ENCODE results near the gene PIGP.
"Not testable (repeated sequence)": the region's sequence is repeated elsewhere in the genome, so short reads cannot be mapped to it uniquely, and the experiment has no call there.

PIGP gene

DNA sequence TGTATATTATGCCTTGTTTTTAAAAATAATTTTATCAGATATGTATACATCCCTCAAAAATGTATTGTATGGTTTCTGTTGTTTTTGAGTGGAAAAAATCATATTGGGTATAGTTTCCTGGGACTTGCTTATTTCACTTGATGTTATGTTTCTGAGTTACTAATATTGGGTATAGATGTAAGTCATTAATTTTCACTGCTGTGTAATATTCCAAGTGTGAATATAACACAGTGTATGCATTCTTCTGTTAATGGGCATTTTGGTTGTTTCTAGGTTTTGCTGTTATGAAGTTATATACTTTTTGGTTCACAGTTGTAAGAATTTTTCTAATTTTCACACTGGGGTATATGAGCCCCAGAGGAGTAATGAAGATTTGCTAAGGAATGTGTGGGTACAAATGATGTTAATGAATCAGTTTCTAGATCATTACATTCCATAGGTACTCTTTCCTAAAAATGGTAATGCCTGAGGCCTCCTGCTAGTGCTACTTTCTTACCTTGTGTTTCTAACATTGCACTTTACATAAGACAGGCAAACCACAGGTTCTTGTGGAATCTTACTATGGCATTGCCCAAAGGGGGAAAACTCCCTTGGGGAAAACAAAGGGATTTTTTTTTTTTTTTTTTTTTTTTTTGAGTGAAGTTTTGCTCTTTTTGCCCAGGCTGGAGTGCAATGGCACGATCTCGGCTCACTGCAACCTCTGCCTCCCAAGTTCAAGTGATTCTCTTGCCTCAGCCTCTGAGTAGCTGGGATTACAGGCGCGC, 3.4 kb upstream of the PIGP start:
- no peak for DNase-seq (ENCODE audit: low read depth)

- no peak for DNase-seq (ENCODE audit: low read depth)
Measured at GRCh38 chr21:37075214-37075770, 2.4 kb upstream of the PIGP start.

DNA sequence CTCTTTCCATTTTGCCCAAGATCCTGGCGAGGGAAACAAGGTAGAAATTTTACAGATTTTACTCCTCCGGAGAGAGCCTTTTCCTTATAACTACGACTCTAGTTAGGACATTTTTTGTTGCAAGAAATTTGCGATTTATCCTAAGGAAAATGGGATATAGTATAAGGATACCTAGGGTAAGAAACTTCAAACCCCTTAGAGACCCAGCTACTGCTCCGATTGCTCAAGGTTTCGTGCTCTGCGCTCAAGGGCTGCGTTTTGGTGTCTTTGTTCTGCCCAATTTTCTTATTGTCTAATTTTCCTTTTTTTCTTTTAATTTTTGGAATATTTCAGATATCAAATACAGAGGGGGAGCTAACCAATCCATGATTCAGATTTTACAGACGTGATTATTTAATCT, 1.7 kb upstream of the PIGP start:
- no peak for DNase-seq (ENCODE audit: low read depth)

GRCh38 chr21:37074197-37074510, 1.3 kb upstream of the PIGP start:
- DNase-seq (ENCODE audit: low read depth), result no peak

DNA sequence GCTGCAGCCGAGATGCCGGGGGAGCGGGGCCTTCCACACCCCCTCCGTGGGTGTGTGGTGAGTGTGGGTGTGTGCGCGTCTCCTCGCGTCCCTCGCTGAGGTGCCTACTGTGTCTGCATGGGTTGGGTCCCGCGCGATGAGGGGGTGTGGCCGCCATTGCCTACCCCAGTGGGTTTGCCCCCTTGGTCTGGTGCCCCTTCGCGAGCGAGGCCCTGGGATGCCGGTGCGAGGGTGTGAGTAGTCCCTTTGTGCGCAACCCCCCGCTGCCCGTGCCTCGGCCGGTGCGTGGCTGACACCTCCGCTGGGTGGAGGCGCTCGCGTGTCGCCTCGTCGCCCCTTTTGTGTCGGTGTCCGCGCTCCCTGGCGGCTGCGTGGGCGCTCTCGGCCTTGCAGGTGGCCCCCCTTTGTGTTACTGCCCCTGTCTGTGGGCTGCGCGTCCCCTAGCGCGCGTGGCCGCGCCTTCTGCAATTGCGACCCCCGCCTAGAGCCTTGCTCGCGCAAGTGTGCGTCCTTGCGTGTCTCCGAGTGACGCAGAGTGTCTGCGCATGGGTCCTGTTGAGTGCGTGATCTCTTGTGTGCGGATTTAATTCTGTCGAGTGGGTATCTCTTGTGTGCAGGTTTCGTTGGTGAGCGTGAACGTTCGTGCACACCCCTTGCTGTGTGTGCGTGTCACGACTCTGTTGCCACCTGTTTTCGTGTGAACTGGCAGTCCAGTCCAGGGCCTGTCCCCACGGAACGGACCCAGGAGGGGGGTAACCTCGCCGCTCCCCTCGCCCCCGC, 736 bp upstream of the PIGP start:
- peak; percentile 66 for DNase-seq (ENCODE audit: low read depth)

- peak; percentile 61 for DNase-seq (ENCODE audit: low read depth)
Measured at GRCh38 chr21:37072274-37072987, 440 bp downstream of the PIGP start.

DNA sequence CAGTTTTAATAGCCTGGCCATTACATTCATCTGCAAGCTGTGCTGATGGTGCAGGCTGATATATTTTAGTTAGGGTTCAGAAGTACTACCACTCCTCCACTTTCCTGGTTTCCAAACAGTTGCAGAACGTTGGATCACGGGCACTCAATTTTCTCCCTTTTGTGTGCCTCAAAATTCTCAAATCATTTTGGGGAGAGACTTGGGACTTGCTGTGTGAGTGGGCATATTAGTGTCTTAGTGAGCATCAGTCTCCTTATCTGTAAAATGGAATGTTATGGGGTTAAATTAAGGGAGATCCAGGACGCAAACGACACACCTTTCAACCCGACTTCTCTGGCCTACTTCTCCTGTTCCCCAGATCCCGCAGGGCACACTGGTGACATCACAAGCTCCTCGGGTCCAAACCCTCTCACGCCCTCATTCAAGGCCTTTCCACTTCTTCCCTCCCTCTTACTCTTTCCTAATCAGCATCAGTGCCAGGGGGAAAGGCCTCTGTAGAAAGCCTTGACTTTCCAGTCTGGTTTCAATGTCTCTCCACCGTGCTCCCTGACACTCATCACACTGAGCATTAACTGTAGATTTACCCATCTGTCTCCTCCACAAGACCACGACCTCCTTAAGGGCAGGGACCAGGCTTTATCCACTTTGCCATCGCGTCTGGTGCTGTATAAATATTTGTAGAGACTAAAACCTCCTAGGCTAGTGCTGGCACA, 1.2 kb downstream of the PIGP start:
- DNase-seq (ENCODE audit: low read depth), result no peak

GRCh38 chr21:37065561-37066177, 7.2 kb downstream of the PIGP start:
- DNase-seq (ENCODE audit: low read depth), result no peak

DNA sequence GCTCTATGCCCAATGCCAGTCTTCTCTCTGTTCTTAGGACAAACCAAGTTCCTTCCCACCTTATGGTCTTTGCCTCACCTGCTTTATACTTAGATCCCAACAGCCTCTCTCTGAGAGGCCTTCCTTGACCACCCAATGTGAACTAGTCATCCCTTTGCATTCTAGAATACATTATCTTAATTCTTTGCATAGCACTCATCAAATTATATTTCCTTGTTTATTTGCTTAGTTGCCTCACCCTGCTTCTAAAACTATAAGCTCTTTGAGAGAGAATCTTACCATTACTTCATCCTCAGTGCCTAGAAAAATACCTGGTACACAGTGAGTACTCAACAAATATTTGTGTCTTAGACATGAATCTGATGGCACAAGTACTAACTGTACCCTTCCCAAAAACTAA, 8.0 kb downstream of the PIGP start:
- no peak for DNase-seq (ENCODE audit: low read depth)

DNA sequence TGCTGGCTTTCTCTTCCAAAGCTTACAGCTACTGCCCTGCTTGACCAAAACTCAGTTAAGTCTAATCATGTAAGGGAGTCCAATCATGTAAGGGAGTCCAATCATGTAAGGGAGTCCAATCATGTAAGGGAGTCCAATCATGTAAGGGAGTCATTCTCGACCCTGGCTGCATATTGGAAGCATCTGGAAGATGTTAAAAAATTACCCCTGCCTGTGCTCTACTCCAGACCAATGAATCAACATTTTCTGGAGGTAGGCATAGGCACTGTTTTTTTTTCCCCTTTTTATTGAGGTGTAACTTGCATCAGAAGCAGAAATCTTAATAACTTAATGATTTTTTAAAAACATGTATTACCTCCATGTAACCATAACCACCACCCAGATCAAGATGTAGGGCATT, 9.4 kb downstream of the PIGP start:
- DNase-seq (ENCODE audit: low read depth), result no peak

DNA sequence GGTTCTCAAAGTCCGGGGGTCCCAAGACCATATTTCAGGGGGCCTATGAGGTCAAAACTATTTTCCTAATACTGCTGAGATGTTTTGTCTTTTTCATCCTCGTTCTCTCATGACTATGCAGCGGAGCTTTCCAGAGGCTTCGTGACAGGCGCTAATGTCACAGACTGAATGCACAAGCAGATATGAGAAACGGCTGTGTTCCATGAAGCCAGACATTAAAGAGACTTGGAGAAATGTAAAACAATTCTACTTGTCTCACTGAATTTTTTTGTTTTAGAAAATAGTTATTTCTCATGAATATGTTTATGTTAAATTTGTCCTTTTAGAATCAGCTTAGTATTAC, 10.3 kb downstream of the PIGP start:
- no peak for DNase-seq (ENCODE audit: low read depth)

DNA sequence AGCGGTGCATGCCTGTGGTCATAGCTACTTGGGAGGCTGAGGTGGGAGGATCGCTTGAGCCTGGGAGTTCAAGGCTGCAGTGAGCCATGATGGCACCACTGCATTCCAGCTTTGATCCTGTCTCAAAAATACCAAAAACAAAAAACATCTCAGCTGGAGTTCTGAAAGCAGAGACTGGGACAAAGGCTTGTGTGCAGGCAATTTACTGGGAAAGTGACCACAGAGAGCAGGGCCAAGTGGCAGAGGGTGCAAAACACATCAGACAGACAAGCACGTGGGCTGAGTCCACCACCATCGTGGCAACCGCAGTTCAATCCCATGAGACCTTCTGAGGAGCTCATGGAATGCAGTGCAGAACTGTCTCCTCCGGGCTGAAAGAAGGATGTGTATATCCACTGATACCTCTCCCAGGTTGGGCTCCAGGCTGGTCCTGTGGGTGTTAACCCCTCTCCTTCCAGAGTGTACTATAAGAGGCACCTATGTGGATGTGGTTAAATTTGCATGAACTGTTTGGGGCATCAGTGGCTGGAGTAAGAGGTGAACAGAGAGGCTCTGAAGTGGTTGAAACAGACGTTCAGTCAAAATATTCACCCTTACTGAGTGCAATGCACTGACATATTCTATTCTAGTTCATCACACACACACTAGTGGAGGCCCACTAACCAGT, 10.8 kb downstream of the PIGP start:
- DNase-seq (ENCODE audit: low read depth), result no peak

DNA sequence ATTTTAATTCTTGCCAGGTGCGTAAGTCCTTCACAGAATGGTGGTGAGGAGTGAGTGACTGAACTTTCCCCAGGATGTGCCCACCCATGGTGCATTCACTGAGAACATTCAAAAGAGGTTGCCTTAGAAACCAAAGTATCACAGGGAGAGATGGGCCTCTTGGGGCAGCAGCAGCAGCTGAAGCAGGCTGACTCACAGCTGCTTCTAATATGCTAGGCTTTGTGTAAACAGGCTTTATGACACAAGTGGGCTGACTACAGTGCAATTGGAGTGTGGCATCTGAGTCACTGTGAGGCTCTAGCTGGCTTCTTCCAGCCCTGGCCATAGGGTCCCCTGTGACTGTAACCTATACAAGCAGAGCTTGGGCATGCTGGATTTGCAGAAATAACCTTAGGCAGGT, 12.6 kb downstream of the PIGP start:
- DNase-seq (ENCODE audit: low read depth), result no peak

- no peak for DNase-seq (ENCODE audit: low read depth)
Measured at GRCh38 chr21:37059181-37059580, 13.7 kb downstream of the PIGP start.

- no peak for DNase-seq (ENCODE audit: low read depth)
Measured at GRCh38 chr21:37058261-37058660, 14.6 kb downstream of the PIGP start.

- no peak for DNase-seq (ENCODE audit: low read depth)
Measured at GRCh38 chr21:37057614-37058013, 15.3 kb downstream of the PIGP start.

DNA sequence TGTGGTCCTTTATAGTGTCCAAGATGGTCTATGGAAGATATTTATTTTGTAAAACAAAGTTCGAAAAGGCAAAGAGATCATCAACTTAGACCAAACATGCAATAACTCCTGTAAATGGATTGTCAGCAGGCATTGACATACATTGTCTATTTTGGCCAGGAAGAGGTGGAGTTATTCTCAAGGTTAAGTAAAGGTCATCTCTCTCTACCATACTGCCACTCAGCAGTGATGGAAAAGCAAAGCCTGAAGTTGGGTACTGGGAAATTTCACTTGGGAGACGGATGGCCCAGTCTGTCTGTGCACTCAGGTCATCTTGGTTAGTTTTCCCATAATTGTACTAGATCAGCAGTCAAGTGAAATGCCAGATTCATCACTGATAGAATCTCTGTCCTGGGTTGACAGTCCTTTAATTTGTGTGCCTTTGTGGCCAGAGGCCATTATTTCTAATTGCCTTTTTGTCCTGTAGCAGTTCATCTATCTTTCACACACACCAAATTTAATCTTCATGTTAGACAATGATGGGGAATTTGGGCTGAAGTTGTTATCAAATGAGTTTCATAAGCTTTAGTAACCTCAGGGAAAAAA, 17.5 kb downstream of the PIGP start:
- no peak for DNase-seq (ENCODE audit: low read depth)

DNA sequence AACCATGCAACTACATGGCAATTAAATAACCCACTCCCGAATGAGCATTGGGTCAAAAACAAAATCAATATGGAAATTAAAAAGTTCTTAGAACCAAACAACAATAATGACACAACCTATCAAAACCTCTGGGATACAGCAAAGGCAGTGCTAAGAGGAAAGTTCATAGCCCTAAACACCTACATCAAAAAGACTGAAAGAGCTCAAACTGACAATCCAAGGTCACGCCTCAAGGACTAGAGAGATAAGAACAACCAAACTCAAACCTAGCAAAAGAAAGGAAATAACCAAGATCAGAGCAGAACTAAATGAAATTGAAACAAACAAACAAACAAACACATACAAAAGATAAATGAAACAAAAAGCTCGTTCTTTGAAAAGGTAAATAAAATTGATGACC, 23.1 kb downstream of the PIGP start:
- not testable (repeated sequence) for DNase-seq (ENCODE audit: low read depth)

GRCh38 chr21:37047079-37047478, 25.8 kb downstream of the PIGP start:
- DNase-seq (ENCODE audit: low read depth), result no peak

DNA sequence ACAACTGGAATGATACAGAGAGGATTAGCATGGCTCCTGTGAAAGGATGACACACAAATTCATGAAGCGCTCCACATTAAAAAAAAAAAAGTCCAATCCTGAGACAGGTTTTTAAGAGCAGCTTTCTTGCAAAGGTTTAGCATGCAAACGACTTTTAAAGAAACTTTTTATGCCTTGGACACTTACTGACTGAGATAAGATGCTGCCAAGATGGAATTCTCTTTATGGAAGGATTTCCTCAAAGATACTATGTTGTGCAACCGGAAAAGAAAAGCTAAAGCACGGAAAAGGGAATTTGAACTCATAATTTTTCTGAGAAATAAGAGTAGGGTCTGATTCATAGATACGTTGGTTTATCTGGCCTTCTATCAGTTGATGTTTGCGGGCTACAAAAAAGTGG, 27.3 kb downstream of the PIGP start:
- no peak for DNase-seq (ENCODE audit: low read depth)

DNA sequence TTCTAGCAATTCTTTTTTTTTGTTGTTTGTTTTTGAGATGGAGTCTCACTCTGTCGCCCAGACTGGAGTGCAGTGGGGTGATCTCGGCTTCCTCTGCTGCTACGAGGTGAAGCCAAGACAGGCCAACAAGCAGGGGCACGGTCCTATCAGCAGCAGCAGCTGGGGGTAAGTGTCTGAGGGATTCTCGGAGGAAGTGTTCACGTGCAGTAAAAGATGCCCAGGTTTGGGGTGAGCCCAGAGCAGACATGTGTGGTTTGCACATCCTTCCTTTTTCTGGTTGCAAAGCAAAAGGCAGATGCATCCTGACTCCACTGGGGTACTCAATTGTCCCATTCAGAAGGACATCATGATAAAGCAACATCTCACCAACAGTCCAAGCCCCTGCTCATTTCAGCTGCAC, 27.7 kb downstream of the PIGP start:
- DNase-seq (ENCODE audit: low read depth), result no peak
